Smooth muscle cell (in vitro differentiated cells): Measurements from ENCODE around the gene MLNR. TPM values are rescaled to one million over a fixed set of nuclear protein-coding genes. Genes with fewer than 3 reads are reported as not detected.

Source experiments
- DNase-seq: peaks from one replicate; lab custom pipeline; 2025; ENCODE audit not compliant: unreplicated experiment; lab: John Stamatoyannopoulos, UW
- H2AFZ ChIP-seq: fragments of 200-600 bp; sonication (generic); 2 replicates; pipeline ENCODE4 v1.6.0; 2016; ENCODE audit warnings: antibody characterized with exemption, low read depth, mild to moderate bottlenecking
- H3F3A ChIP-seq: fragments of 200-600 bp; sonication (generic); 2 replicates; pipeline ENCODE4 v1.6.0; 2017; ENCODE audit warnings: antibody characterized with exemption, low read depth
- H3K27ac ChIP-seq: fragments of 200-600 bp; sonication (generic); 2 replicates; pipeline ENCODE4 v1.5.1; 2016; ENCODE audit warnings: low read depth, mild to moderate bottlenecking
- H3K27me3 ChIP-seq: fragments of 200-600 bp; sonication (generic); 2 replicates; pipeline ENCODE4 v1.6.1; 2016; ENCODE audit warnings: low read depth, mild to moderate bottlenecking
- H3K36me3 ChIP-seq: fragments of 200-600 bp; sonication (generic); 2 replicates; pipeline ENCODE4 v1.5.1; 2016; ENCODE audit warnings: low read depth
- H3K4me1 ChIP-seq: fragments of 200-600 bp; sonication (generic); 2 replicates; pipeline ENCODE4 v1.5.1; 2016; ENCODE audit warnings: low read depth
- H3K4me2 ChIP-seq: fragments of 200-600 bp; sonication (generic); 2 replicates; pipeline ENCODE4 v1.6.0; 2016; ENCODE audit warnings: mild to moderate bottlenecking
- H3K4me3 ChIP-seq: fragments of 200-600 bp; sonication (generic); 2 replicates; pipeline ENCODE4 v1.5.1; 2016; ENCODE audit warnings: mild to moderate bottlenecking
- H3K79me2 ChIP-seq: fragments of 200-600 bp; sonication (generic); 2 replicates; pipeline ENCODE4 v1.6.0; 2016; ENCODE audit warnings: low read depth, mild to moderate bottlenecking
- H3K9ac ChIP-seq: fragments of 200-600 bp; sonication (generic); 2 replicates; pipeline ENCODE4 v1.6.0; 2016; ENCODE audit warnings: low read depth
- H3K9me3 ChIP-seq: fragments of 200-600 bp; sonication (generic); replicated peaks from 2 replicates; pipeline ENCODE4 v1.5.1; 2016; ENCODE audit warnings: low read depth
- H4K20me1 ChIP-seq: fragments of 200-600 bp; sonication (generic); 2 replicates; pipeline ENCODE4 v1.6.0; 2016; ENCODE audit warnings: low read depth
- WGBS: methylation state at CpG from one replicate; pipeline ENCODE4 v1.1.7; 2016; ENCODE audit warnings: low lambda C conversion rate; 5-methylcytosine and 5-hydroxymethylcytosine counted together
- polyA plus RNA-seq: library from polyadenylated mRNA; unstranded; fragments of >200 nt; fragmentation: Nextera tagmentation; extraction: Ambion mirVana; gene quantifications from 2 replicates; pipeline ENCODE4 v1.2.1, GENCODE V29; 2016
- total RNA-seq: library from RNA; depleted of rRNA; stranded (reverse); fragments of >200 nt; gene quantifications from 2 replicates; pipeline ENCODE4 v1.2.3, GENCODE V29; 2014
- TF ChIP-seq, protein P1 (sequence below): fragments of 200-600 bp; sonication (generic); IDR thresholded peaks from 2 replicates; pipeline ENCODE4 v1.5.1; 2017; ENCODE audit warnings: borderline replicate concordance, mild to moderate bottlenecking, antibody characterized with exemption; ENCODE audit not compliant: insufficient read depth, poor library complexity, severe bottlenecking

The MLNR gene
- total and polyA plus RNA-seq, 2 experiments from 2014 or later: not detected

DNA sequence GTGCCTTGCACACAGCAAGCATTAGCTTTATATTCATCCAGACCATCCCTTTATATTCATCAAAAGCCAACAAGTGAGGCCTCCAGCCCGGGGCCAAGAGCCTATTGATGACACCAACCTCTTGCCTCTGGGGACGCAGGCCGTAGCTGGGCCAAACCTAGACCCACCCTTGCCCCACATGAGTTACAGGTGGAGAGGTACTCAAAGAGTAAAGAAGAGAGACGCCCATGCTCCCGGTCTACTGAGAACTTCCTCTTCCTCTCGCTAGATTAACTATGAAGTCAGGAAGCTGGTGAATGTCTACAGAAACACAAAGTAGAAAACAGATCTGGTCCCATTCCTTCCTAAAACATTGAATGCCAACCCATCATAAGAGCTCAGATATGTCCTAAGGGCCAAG lies 3.8 kb upstream of the MLNR start:
- Histone ChIP-seq H3K4me3 (no peak overlapping the region), H3K9me3 (no peaks in the 10 kb centered on the region), H4K20me1 (no peaks in the 10 kb centered on the region), H3K27ac (no peak overlapping the region), H3K27me3 (peaks cover 56% of the 10 kb centered on the region), H3K4me2 (no peak overlapping the region), H3K79me2 (no peaks in the 10 kb centered on the region), H3F3A (no peaks in the 10 kb centered on the region), H2AFZ (no peak overlapping the region), H3K9ac (no peak overlapping the region), H3K36me3 (no peaks in the 10 kb centered on the region), H3K4me1 (no peaks in the 10 kb centered on the region)
- 95% methylated on average over 6 of the region's 6 CpGs for WGBS
- DNase-seq: no peak
- TF ChIP-seq, protein P1, sequence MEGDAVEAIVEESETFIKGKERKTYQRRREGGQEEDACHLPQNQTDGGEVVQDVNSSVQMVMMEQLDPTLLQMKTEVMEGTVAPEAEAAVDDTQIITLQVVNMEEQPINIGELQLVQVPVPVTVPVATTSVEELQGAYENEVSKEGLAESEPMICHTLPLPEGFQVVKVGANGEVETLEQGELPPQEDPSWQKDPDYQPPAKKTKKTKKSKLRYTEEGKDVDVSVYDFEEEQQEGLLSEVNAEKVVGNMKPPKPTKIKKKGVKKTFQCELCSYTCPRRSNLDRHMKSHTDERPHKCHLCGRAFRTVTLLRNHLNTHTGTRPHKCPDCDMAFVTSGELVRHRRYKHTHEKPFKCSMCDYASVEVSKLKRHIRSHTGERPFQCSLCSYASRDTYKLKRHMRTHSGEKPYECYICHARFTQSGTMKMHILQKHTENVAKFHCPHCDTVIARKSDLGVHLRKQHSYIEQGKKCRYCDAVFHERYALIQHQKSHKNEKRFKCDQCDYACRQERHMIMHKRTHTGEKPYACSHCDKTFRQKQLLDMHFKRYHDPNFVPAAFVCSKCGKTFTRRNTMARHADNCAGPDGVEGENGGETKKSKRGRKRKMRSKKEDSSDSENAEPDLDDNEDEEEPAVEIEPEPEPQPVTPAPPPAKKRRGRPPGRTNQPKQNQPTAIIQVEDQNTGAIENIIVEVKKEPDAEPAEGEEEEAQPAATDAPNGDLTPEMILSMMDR: no peak

DNA sequence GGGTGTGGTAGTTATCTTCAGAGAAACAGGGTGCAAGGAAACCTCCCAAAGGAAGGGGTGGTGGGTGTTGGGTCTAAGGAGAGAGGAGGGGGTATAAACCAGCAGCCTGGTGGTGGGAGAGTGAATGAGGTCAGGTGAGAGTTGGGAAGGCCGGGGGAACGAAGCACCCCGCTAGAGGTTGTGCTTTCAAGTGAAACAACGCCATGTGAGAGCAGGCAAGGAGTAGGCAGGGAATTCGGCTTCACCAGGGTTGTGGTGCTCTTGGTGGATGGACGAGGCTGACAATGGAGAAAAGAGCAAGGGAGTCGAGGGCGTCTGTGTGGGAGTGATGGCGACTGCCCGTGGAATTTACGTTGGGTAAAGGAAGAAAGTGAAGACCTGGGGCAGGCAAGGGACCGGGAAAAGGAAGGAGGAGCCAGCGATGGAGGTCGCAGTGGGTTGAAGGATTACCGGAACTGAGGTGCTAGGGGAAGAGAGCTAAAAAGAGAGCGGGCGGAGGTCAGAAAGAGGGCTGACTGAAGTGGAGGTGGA lies 2.1 kb upstream of the MLNR start:
- WGBS: 39% methylated on average over 17 of the region's 17 CpGs
- no peak overlapping the region for H3K4me2 ChIP-seq
- H3K27me3 ChIP-seq: peaks cover 73% of the 10 kb centered on the region

DNA sequence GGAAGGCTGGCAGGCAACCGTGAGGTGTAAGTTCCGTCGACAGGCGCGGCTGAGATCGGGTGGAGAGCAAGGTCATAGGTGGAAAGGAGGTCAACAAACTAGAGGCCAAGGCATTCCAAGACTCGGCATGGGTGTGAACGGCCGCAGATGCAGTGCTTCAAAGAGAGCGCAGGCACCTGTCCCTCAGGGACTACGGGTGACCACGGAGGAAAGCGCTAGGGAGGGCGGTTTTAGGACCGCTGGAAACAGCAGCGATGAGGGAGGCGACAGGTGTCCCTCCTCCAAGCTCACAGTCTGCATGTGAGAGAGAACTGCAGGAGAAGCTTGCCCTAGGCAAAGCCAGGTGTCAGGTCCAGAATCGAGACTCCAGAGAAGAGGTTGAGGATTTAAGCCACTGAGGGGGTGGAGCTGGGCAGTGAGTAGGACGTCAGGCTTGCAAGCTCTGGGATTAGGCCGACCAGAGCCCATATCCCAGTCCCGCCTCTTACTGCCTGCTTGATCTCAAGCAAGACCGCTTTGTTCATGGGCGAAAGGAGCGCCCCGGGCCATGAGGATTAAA lies 1.6 kb upstream of the MLNR start:
- TF ChIP-seq, protein P1: no peak
- H3K9ac ChIP-seq: no peak overlapping the region
- DNase-seq: no peak
- H3K4me2 ChIP-seq: no peak overlapping the region
- no peak overlapping the region for H3K4me3 ChIP-seq
- peaks cover 79% of the 10 kb centered on the region for H3K27me3 ChIP-seq
- H3K27ac ChIP-seq: no peak overlapping the region
- H4K20me1 ChIP-seq: no peaks in the 10 kb centered on the region
- no peaks in the 10 kb centered on the region for H3K36me3 ChIP-seq
- H3K4me1 ChIP-seq: no peaks in the 10 kb centered on the region
- no peaks in the 10 kb centered on the region for H3F3A ChIP-seq
- no peaks in the 10 kb centered on the region for H3K9me3 ChIP-seq
- H2AFZ ChIP-seq: no peak overlapping the region
- 19% methylated on average over 25 of the region's 25 CpGs for WGBS
- no peaks in the 10 kb centered on the region for H3K79me2 ChIP-seq

More for the DNA sequence above, 2.1 kb upstream of the MLNR start:
- Histone ChIP-seq H4K20me1 (no peaks in the 10 kb centered on the region), H3K36me3 (no peaks in the 10 kb centered on the region), H3F3A (no peaks in the 10 kb centered on the region), H3K4me1 (no peaks in the 10 kb centered on the region), H3K9ac (no peak overlapping the region), H2AFZ (no peak overlapping the region), H3K9me3 (no peaks in the 10 kb centered on the region), H3K79me2 (no peaks in the 10 kb centered on the region), H3K4me3 (no peak overlapping the region), H3K27ac (no peak overlapping the region)
- DNase-seq: no peak
- TF ChIP-seq, protein P1: no peak

DNA sequence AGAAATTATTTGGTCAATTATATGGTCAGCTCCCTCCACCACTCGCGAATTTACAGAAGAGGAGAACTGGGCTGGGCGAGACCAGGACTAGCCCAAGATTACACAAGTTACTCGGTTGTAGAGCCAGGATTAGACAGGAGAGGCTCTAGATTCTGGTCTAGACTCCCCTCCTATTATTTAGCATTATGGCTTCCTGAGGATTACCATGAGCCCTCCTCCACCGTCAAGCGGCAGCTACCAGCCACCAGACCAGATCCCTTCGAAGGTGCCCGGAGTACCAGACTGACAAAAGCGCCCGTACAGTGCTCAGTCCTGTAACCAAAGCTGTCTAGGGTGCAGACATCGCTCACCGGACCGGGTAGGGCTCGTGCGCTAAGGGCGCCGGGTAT lies 497 bp upstream of the MLNR start:
- H3K79me2 ChIP-seq: no peaks in the 10 kb centered on the region
- no peak overlapping the region for H3K27ac ChIP-seq
- 20% methylated on average over 14 of the region's 17 CpGs for WGBS
- H3K9ac ChIP-seq: no peak overlapping the region
- H3K4me1 ChIP-seq: no peaks in the 10 kb centered on the region
- no peak overlapping the region for H2AFZ ChIP-seq
- no peaks in the 10 kb centered on the region for H4K20me1 ChIP-seq
- H3K27me3 ChIP-seq: peaks cover 89% of the 10 kb centered on the region
- peak overlapping the region; percentile 35 for H3K4me3 ChIP-seq
- no peaks in the 10 kb centered on the region for H3K36me3 ChIP-seq
- TF ChIP-seq, protein P1: no peak
- H3F3A ChIP-seq: no peaks in the 10 kb centered on the region
- no peak for DNase-seq
- peak overlapping the region; percentile 79 for H3K4me2 ChIP-seq
- no peaks in the 10 kb centered on the region for H3K9me3 ChIP-seq
